ENCODE data around the gene CCP110. TPM values are rescaled to one million over a fixed set of nuclear protein-coding genes. Genes with fewer than 3 reads are reported as not detected.
A peak's percentile ranks its signal among the peaks of the same experiment; 100 is the strongest.

The CCP110 gene
- total RNA-seq, 1 experiment from 2014 or later = 15.4 TPM

DNA sequence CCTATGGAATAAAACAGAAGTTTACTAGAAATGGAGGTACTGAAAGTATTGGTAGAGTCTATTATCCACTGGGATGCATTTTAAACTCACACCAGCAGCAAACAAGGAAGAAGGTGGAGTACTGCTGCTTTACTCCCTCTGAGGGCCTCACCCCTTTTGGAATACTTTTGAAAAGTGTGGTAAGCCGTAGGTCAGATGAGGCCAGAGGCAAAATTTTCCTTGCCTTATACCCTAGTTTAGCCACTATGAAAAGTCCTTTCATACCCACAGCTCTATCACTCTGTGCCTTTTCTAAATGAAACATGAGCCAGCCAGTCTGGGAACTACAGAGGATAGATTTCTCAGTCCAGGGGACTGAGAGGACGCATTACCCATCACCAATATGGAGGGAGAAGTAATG is 15.9 kb upstream of the CCP110 start:
- DNase-seq (ENCODE audit: low read depth) = no peak

DNA sequence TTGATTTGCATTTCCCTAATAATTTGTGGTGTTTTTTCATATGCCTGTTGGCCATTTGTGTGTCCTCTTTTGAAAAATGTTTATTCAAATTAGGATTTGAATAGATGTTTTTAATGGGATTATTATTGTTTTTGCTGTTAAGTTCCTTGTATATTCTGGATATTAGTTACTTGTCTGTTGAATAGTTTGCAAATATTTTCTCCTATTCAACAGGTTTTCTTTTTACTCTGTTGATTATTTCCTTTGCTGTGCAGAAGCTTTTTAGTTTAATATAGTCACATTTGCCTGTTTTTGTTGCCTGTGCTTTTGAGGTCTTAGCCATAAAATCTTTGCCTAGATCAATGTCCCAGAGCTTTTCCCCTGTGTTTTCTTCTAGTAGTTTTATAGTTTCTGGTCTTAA is 11.4 kb upstream of the CCP110 start:
- DNase-seq (ENCODE audit: low read depth) = no peak

DNA sequence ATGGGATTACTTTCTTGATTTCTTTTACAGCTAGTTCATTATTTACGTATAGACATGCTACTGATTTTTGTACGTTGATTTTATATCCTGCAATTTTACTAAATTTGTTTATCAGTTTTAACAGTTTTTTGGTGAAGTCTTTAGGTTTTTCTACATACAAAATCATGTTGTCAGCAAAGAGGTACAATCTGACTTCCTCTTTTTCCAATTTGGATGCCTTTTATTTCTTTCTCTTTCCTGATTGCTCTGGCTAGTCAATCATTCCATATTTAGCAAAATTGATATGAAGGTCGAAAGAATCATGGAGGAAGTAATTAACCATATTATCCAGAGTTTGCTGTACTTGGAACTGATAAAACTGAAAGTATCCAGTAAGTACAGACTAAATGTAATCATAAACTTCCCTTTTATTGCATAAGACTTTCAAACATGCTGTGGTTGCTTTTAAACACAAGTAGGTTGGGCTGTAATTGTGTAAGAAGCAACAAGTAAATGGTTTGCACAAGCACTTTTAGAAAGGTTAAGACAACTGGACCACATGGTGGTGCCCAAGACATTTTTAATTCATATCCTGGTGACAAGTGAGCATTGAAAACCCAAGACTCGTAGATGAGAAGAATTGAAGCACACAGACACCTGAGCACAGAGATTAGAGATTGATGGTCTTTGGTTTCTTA is 10.2 kb upstream of the CCP110 start:
- no peak for DNase-seq (ENCODE audit: low read depth)

DNA sequence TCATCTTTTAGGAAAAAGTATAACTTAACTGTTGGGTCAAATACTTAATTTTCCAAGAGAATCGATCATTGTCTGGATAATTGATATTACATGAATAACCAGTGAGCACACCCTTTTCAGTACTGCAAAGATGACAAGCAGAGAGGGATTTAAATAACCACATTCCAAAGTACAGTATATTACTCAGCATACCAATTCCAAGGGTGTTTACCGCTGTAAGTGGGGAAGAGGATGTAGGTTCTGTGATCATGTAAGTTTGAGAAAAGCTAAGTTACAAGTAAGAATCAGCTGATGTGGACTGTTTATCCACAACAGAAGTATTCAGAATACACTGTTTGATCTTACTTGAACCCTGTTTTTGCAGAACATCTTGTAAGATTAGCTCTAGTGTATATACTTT is 8.0 kb upstream of the CCP110 start:
- no peak for DNase-seq (ENCODE audit: low read depth)

DNA sequence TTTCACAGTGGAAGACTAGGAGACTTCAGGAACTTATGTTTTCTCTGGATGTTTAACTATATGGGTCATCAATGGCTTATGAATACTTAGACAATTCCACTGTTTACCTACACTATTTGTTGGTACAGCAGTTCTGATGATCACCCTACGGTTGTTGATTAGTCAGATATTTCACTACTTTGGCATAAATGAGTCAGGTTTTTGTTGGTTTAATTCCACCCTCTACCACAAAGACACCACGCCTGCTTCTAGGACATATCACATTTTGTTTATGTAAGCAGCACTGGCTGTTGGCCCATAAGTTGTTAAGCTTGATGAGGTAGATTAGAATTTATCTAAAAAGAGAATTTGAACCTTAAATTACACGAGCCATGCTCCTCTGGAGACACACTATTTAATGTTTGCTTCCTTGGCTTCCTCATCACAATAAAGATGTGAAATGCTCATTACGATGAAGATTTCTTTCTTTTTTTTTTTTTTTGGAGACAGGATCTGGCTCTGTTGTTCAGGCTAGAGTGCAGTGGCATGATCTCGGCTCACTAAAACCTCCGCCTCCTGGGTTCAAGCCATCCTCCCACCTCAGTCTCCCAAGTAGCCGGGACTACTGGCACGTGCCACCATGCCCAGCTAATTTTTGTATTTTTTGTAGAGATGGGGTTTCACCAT is 6.2 kb upstream of the CCP110 start:
- peak; percentile 16 for DNase-seq (ENCODE audit: low read depth)

DNA sequence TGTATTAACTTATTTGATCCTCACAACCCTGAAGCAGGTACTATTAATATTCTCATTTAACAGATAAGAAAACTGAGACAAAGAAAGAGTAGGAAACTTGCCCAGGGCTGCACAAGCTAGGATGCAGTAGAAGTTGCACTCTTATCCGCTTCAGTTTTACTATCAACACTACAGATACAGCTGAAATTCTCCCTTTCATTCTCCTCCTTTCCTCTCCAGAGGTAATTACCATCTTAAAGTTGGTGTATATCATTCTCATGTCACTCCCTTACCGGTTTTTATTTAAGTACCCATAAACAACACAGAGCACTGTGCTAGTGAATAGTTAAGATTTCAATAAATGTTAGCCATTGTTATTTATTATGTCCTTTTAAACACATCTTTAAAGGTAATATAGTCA is 5.4 kb upstream of the CCP110 start:
- no peak for DNase-seq (ENCODE audit: low read depth)

DNA sequence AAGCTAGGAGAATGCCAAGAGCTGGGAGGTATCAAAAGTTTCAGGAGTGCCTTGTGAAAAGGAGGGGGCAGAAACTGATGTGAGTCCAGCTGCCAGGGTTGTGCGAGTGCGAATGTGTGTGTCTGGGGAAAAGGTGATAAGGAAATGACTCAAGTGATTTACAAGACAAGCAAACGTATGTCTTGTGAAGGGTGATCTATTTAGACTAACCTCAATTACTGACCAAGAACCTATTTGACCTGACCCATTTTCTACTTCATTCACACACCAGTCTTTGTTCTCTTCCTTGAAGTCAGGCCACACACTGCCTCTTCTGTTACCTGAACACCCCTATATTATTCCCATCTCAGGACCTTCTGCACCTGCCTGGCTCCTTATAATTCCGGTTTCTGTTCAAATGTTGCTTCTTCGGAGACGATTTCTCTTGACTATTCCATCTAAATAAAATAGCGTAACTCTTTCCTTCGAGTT is 2.8 kb upstream of the CCP110 start:
- DNase-seq (ENCODE audit: low read depth) = peak; percentile 21

DNA sequence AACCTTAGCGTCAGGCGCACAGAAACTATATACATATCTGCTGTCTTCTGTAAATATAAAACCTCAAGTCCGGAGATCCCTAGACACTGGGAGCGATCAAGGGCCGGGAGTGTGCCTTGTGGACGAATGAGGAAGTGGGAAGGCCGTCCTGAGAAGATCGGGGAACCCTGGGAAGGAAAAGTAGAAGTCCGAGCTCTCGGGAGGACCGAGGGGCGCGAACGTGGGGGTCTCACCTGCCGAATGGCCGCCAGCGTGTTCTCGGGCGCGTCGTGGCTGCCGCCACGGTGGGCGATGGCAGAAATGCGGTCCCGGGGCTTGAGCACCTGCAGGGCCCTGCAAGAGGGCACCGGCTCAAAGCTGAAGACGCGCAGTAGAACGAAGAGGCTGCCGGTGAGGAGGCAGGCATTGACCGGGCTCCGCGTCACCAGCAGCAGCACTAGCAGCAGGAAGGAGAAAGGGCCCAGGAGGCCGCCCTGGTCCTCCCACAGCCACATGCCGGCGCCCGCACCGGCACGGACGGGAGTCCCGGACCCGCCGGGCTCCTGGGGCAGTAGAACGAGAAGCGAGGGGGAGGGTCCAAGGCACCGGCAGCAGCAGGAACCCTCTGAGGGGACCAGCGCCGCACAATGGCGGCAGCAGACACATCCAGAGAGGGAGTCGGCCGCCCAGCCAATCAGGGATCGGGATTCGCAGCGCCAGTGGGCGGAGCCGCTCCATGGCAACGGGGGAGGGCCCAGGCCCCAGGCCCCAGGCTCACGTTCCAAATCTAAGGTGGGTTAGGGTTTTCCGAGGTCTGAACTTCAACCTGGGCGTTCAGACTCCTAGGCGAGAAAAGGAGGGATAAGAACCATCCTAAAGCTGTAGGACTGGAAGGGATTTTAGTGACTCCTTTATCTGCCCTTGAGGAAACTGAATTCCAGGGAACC is 2.0 kb upstream of the CCP110 start, which contains the start of gene GDE1:
Gene GDE1 (minus strand): TSS at position 628 of the 926 bp plus-strand sequence. CDS start 134 bp downstream, at position 494.
- DNase-seq (ENCODE audit: low read depth) = peak; percentile 84

DNA sequence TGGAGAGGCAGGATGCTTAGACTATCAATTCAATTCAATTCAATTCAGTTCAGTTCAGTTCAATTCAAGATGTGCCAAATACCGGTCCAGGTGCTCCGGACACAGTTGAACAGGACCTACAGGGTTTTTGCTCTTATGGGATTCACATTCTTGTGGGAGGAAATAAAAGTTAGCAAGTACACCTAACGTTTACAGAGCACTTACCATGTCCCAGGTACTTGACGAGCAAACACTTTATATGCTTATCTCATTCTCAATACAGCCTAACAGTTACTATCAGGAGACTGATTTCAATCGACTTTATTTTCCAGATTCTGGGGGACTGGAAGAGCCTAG is 1.4 kb upstream of the CCP110 start:
- DNase-seq (ENCODE audit: low read depth) = no peak

DNA sequence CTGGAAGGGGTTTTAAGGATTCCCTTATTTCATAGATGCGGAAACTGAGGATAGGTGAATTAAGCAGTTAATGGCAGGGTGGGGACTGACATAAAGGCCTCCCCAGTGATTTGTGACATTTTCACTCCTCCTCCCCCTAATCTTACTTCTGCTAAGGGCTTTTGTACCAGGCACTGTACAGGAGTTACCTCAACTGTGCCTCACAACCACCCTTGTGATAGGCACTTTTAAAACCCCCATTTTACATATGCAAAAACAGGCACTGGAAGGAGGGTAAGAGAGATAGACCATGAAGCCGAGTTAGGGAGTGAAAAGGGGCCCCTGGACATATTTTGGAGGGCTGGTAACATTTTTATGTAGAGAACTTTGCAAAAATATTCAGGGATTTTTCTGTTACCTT is 982 bp upstream of the CCP110 start:
- no peak for DNase-seq (ENCODE audit: low read depth)

DNA sequence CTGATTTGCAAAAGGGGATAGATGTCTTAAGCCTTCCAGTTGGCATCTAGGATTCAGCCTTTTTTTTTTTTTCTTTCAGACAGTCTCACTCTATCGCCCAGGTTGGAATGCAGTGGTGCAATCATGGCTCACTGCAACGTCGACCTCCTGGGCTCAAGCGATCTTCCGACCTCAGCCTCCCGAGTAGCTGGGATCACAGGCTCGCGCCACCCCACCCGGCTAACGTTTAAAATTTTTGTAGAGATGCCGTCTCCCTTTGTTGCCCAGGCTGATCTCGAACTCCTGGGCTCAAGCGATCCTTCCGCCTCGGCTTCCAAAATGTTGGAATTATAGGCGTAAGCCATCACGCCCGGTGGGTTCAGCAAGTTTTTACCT is 571 bp upstream of the CCP110 start:
- no peak for DNase-seq (ENCODE audit: low read depth)

DNA sequence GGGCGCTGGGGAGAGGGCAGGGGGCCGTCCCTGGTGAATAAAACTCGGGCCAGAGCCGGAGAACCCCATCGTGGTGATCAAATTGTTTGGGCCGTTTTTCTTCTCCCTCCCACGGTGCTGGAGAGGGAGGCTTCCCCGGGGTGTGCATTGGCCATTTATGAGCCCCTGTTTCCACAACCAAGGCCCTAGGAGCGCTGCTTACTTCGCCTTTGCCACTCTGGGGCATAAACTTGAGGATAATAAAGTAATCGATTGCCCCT is 544 bp downstream of the CCP110 start:
- DNase-seq (ENCODE audit: low read depth) = no peak

DNA sequence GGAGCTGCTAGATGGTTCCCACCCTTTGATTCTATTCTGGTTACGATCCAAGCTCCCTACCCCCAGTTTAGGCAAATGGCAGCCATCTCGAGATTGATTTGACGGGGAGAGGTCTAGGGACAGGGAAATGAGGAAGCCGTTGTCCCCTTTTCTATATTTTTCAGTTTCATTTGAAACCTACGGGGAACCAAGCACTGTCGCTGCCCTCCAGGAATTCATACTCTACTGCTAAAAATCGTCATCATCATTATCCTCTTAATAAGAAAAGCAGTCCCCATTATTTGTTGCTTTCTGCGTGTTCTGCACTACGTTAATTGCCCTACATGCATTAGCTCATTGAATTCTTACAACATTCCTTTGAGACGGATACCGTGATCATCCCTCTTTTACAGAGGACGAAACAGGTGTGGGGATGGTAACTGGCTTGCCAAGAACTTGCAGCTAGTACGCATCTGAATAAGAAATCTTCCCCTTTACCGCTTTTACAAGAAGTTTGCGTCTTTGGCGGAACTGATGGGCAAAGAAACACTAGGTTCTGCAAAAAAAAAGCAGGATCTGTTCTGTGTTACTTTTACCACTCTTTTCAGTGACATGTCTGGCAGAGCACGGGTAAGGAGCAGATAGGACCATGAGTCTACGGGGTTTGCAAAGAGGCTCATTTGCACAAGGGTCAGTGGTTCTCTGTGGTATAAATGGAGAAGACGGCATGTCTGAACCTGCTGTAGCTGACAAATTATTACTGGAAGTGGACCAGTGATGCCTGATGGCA is 1.1 kb downstream of the CCP110 start:
- DNase-seq (ENCODE audit: low read depth) = no peak

DNA sequence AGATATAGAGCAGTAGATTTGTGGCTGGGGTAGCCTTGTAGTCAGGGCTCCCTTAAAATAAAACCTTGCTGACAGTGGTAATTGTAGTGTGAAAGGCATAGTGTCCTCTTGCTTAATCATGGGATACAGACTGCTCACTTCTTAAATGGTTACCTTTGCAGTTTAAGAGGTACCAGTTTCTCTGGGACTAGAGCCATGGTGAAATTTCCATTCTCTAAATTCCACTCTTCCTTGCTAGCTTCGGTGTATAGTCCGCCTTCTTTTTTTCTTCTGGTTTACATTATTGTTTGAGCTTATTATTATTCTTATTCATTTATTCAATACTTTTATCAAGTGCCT is 1.6 kb downstream of the CCP110 start:
- DNase-seq (ENCODE audit: low read depth) = no peak

DNA sequence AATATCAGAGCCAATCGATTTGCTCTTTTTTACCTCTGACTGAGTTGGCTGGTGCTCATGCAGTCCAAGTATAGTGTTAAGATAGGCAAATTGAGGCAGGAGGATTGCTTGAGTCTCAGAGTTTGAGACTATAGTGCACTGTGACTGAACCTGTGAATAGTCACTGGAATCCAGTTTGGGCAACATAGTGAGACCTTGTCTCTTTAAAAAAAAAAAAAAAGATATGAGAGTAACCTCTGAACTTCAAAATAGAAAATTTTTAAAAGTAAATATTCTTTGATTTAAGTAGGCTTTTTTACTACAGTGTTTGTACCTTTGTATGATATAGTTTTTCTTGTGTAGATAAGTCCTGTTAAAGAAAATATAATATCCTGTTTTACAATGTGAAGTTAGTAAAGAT is 3.4 kb downstream of the CCP110 start:
- no peak for DNase-seq (ENCODE audit: low read depth)

DNA sequence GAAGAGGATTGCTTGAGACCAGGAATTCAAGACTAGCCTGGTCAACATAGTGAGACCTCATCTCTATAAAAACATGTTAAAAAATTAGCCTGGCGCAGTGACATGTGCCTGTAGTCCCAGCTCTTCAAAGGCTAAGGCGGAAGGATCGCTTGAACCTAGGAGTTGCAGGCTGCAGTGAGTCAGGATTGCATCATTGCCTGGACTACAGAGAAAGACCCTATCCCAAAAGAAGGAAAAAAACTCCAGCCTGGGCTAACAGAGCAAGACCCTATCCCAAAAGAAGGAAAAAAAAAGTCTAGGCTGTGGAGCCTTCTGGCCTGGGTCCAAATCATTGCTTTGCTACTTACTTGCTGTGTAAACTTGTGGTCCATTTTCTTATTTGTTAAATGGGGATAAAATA is 4.9 kb downstream of the CCP110 start:
- no peak for DNase-seq (ENCODE audit: low read depth)

DNA sequence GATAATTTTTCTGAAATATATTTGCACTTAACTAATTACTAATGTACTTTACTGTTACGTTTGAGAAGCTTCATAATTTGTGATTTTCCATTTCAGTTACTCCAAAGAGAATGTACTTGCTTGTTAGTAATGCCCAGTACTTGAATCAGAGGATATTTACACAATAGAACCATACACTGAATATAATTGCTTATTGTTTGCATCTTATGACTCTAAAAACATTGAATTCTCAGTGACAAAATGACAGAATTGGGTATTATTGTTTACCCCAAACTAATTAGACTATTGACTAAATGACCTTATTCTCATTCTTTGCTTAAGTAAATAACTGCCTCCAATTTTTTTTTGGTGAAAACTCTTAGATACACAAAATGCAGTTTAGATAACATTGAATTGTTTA is 8.9 kb downstream of the CCP110 start:
- no peak for DNase-seq (ENCODE audit: low read depth)

DNA sequence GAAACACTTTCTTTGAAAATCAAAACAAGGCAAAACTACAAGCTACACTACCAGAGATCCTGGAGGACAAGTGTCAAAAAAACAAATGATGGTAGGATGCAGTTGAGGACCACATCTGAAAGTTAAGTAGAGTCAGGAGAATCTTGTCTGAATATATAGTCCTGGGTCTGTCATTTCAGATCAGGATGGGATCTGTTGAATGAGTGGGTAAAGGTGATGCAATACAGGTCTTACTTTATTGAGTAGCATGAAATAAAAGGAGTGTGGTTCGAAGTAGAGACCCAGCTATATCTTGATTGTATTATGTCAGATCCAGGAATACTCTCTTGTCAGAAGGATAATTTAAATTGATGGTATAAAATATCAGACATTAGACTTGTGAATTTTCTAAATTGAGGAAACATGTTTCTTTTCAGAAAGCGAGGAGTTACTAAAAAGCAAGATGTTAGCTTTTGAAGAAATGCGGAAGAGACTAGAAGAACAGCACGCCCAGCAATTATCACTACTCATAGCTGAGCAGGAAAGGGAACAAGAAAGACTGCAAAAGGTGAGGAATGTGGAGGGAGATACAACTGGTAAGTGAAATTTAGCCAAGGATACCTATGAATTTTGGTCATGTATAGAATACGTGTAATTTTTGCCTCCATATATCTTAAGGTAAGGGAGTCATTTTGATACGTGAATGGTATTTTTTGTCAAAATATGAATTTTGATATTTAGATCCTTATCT is 16.7 kb downstream of the CCP110 start:
- no peak for DNase-seq (ENCODE audit: low read depth)

DNA sequence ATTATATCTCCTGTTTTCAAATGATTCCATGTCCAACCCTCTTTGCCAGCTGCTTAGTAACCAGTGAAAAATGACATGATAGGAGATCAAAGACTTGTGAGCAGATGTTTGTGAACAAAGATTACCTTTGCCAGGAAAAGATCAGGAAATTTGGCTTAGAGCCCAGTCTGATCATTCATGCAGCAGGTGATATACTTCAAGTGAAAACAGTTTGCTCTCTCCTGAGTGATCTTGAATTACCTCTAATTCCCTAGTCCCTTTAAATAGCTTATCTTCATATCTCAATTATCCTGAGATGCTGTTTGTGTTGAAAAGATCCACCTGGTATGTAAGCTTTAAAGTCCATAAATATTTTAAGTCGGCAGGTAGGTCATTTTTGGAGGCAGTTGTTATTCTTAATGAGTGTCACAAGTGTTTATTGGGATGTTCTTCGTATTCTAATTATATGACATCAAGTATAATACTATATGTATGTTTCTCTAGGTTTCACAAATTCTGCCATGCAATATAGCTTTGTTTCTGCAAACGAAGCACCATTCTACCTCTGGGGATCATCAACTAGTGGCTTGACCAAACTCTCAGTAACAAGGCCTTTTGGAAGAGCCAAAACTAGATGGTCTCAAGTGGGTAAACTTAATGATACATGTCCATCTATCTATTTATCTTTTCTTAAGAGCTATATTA is 18.5 kb downstream of the CCP110 start:
- DNase-seq (ENCODE audit: low read depth) = no peak

DNA sequence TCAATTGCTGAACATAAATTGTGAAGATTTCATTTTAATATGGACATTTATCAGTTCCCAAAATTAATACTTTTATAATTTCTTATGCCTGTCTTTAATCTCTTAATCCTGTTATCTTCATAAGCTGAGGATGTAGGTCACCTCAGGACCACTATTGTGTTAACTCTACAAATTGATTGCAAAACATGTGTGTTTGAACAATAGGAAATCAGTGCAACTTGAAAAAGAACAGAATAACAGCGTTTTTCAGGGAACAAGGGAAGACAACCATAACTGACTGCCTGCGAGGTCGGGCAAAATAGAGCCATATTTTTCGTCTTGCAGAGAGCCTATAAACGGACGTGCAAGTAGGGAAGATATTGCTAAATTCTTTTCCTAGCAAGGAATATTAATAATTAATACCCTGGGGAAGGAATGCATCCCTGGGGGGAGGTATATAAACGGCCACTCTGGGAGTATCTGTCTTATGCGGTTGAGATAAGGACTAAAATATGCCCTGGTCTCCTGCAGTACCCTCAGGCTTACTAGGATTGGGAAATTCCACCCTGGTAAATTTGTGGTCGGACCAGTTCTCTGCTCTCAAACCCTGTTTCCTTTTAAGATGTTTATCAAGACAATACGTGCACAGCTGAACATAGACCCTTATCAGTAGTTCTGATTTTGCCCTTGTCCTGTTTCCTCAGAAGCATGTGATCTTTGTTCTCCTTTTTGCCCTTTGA is 19.7 kb downstream of the CCP110 start:
- DNase-seq (ENCODE audit: low read depth) = peak; percentile 13

All from RPMI7951 (cell line).